ENCODE data around the gene PHB1. TPM values are rescaled to one million over a fixed set of nuclear protein-coding genes. Genes with fewer than 3 reads are reported as not detected.

PHB1 gene
- total and polyA plus RNA-seq, 5 experiments from 2014 or later = 61.8 to 196 (median 156) TPM

GRCh38 chr17:49364119-49364518 is 50.6 kb downstream of the PHB1 start:
- peaks cover 0 to 3% (median 0%) of the 10 kb centered on the region in 3 donors for H3K36me3 Mint-ChIP-seq
- H3K27me3 Mint-ChIP-seq = peaks cover 0 to 3% (median 0%) of the 10 kb centered on the region in 5 donors
- peak overlapping the region in 1 of 10 donors; percentile 62 for H3K4me3 Mint-ChIP-seq
- ATAC-seq (no peak), DNase-seq (no peak)
- H3K27ac Mint-ChIP-seq = no peak overlapping the region
- H3K9me3 Mint-ChIP-seq = no peaks in the 10 kb centered on the region
- H3K4me1 Mint-ChIP-seq = peaks cover 18 to 53% (median 50%) of the 10 kb centered on the region in 4 donors
- POLR2A ChIA-PET = no interaction called here

GRCh38 chr17:49363251-49363650 is 51.4 kb downstream of the PHB1 start:
- peak overlapping the region in 7 of 10 donors; percentile 8 to 97 (median 85) for H3K4me3 Mint-ChIP-seq
- H3K36me3 Mint-ChIP-seq = peaks cover 0 to 3% (median 0%) of the 10 kb centered on the region in 3 donors
- ATAC-seq (no peak), DNase-seq (no peak)
- H3K4me1 Mint-ChIP-seq = peaks cover 24 to 57% (median 55%) of the 10 kb centered on the region in 4 donors
- POLR2A ChIA-PET = interaction anchor here (1.0 to 1.7 kb wide), 6 partner anchors 27 to 731 kb away, joined by 3 to 7 read pairs (median 4); partner anchors contain the start of gene PDK2
- peaks cover 0 to 3% (median 0%) of the 10 kb centered on the region in 5 donors for H3K27me3 Mint-ChIP-seq
- H3K27ac Mint-ChIP-seq = peak overlapping the region in 7 of 10 donors; percentile 3 to 97 (median 86)
- no peaks in the 10 kb centered on the region for H3K9me3 Mint-ChIP-seq

DNA sequence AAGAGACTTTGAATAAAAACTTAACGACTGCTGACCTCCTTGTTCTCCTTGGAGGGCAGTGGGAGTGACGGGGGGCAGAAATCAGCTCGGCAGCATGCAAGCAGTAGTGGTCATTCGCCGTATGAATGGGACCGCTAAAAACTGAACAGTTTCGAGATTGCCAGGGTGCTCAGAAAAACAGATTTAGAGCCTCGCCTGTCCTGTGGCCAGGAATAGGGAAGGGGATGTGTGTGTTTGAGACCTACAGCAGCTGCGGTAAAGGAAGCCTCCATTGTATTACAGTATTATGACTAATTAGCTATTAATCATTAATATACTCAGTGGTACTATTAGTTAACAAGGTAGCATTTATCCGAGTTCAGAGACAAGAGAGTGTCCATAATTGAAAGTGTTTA is 52.0 kb downstream of the PHB1 start:
- Mint-ChIP-seq H3K27ac (peak overlapping the region; percentile 82 to 97 (median 92)), H3K4me1 (peaks cover 27 to 61% (median 56%) of the 10 kb centered on the region in 4 donors), H3K36me3 (peaks cover 0 to 3% (median 0%) of the 10 kb centered on the region in 3 donors), H3K4me3 (peak overlapping the region; percentile 77 to 97 (median 90)), H3K9me3 (no peaks in the 10 kb centered on the region), H3K27me3 (peaks cover 0 to 3% (median 0%) of the 10 kb centered on the region in 5 donors)
- POLR2A ChIA-PET = interaction anchor here (0.7 to 4.0 kb wide), 11 partner anchors 20 to 732 kb away, joined by 3 to 34 read pairs (median 4); partner anchors contain the start of gene PDK2
- ATAC-seq = no peak
- DNase-seq = no peak

DNA sequence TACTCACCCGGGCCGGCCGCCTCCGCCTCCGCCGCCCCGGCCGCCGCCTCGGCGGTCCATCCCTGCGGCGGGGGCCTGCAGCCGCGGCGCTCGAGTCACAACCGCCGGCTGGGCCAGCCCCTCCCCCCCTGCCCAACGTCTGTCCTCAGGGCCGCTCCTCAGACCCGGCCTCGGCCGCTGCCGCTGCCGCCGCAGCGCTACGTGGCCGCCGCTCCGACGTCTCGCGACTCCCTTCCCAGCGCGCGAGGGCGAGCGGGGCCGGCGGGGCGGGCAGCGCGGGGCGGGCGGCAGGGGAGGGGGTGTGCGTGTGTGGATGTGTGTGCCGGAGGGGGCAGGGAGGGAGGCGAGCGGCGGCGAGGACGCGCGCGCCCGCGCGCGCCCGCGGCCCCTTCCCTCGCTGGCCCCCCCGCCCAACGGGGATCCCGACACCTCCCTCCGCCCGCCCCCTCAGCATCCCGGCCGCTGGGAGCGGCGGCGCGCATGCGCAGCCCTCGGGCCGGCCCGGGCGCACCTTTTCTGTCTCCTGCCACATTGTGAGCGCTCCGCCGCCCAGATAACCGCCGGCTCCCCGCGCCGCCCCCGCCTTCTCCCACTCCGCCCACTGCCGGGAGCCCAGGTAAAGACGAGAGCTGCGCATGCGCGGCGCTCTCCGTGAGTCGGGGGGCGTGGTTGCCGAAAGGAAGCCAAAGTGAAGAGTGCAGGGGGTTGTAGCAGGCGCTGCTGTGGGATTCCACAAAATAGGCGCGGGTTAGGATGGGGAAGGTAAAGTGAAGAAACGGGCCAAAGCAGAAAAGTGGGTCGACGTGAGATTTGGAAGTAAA is 52.6 kb downstream of the PHB1 start, which contains the start of gene ZNF652:
Gene ZNF652, minus strand, starts transcription at position 349 of the 821 bp plus-strand sequence. CDS start 44,525 bp downstream, outside the sequence.
- H3K36me3 Mint-ChIP-seq = no peaks in the 10 kb centered on the region
- peaks cover 29 to 66% (median 58%) of the 10 kb centered on the region in 4 donors for H3K4me1 Mint-ChIP-seq
- H3K27me3 Mint-ChIP-seq = peaks cover 0 to 3% (median 0%) of the 10 kb centered on the region in 5 donors
- peak; percentile 91 to 99 (median 96) for DNase-seq
- H3K27ac Mint-ChIP-seq = peak within 1 kb of the TSS; percentile 93 to 99 (median 98)
- POLR2A ChIA-PET = interaction anchor here (0.7 to 4.1 kb wide), 23 partner anchors 10 to 984 kb away, joined by 3 to 42 read pairs (median 4); partner anchors contain the start of genes KAT7, PDK2, PHB1 and XYLT2
- H3K9me3 Mint-ChIP-seq = no peaks in the 10 kb centered on the region
- ATAC-seq = peak; percentile 63 to 65
- H3K4me3 Mint-ChIP-seq = peak within 1 kb of the TSS; percentile 91 to 99 (median 96)

DNA sequence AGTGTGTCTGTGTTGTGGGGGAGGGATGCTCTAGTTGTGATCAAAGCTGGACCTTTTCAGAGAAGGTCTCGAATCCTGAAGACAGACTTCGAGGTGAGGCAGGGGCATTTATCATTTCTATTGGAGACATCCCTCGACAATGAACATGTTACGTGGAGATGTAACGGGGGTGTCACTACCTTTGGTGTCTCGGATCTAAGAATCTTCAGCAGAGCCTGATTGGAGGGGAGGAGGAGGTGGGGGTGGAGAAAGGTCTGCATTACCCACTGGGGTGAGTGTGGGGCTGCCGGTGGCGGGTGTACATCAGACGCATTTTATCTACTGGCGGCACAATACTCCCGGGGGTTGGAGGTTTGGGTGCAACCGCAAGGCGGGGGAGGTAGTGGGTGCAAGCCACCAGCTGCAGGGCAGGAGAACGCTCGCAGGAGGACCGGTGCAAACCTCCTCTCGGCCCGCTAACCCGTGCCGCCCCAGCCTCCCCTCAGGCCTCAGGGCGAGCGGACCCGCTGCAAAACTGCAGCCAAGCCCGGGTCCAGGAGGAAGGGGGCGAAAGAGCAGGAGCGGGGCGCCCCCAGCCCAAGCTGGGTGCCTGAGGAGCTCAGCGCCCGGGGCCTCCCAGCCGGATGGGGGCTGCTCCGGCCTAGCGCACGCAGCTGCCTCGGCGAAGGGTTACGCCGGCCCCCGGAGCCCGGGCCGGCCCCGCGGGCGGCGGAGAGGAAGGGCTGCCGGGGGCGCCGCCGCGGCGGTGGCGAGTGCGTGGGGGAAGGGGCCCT is 53.4 kb downstream of the PHB1 start:
- POLR2A ChIA-PET = interaction anchor here (0.6 to 4.1 kb wide), 17 partner anchors 9 to 985 kb away, joined by 3 to 42 read pairs (median 4); partner anchors contain the start of genes KAT7, PHB1 and XYLT2
- DNase-seq (peak; percentile 72 to 94 (median 90)), ATAC-seq (peak; percentile 73 to 82)
- H3K4me3 Mint-ChIP-seq = peak overlapping the region; percentile 85 to 99 (median 95)
- H3K36me3 Mint-ChIP-seq = no peaks in the 10 kb centered on the region
- H3K9me3 Mint-ChIP-seq = no peaks in the 10 kb centered on the region
- H3K27ac Mint-ChIP-seq = peak overlapping the region; percentile 54 to 99 (median 98)
- H3K27me3 Mint-ChIP-seq = peaks cover 0 to 3% (median 0%) of the 10 kb centered on the region in 5 donors
- H3K4me1 Mint-ChIP-seq = peaks cover 29 to 73% (median 59%) of the 10 kb centered on the region in 4 donors

DNA sequence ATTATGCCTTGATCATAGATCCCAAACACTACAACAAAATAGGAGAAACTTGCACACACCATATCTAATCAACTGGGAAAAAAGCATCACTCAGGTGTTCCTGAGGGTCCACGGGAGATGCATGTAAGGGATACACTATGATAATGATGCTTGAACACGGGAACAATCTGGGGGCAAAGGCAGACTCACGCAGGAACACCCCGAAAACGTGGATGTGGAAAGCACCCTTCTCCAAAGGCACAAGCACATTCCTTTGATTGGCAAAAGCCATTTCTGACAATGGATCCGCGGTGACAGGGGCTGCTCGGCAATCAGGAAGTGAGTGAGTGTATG is 53.9 kb downstream of the PHB1 start:
- Mint-ChIP-seq H3K4me1 (peaks cover 29 to 75% (median 58%) of the 10 kb centered on the region in 4 donors), H3K27ac (peak overlapping the region; percentile 54 to 99 (median 98)), H3K9me3 (no peaks in the 10 kb centered on the region), H3K27me3 (peaks cover 0 to 3% (median 0%) of the 10 kb centered on the region in 5 donors), H3K36me3 (no peaks in the 10 kb centered on the region), H3K4me3 (peak overlapping the region; percentile 85 to 99 (median 95))
- POLR2A ChIA-PET = interaction anchor here (0.6 to 4.1 kb wide), 11 partner anchors 9 to 457 kb away, joined by 3 to 42 read pairs (median 4); partner anchors contain the start of gene PHB1
- ATAC-seq (no peak), DNase-seq (no peak)

DNA sequence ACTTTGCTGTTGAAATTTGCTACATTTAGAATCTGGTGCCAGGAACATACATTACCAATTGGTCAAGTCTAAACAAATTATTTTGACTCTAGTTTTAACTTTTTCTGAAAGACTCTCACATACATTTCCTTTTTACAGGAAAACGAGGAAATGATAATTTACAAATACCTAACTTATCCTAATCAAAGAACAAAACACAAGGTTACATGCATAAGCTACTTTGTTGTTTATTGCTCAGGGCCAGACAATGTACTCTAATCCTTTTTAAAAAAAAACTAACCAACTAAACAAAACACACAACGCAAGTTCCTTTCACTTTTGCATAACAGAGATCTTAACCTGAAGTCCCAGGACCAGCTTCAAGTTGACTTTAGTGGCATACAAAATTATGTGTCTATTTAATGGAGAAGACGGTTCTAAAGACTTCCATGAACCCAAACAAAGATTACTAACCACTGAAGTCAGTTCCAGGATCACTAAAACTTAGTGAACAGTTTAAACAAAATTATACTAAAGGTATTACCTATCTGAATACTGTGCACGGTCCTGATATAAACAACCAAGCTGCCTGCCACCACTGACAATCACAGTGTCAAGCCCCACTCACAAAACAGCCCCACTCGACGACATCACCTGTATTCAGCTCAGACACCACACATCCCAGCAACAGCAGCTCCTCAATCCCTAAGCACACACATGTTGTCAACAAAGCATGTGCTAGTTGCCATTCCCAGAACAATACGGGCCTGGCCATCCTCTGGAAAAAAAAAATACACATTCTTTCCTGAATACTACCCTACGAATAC is 54.5 kb downstream of the PHB1 start:
- POLR2A ChIA-PET = interaction anchor here (0.6 to 4.1 kb wide), 8 partner anchors 9 to 168 kb away, joined by 3 to 42 read pairs (median 6); partner anchors contain the start of genes ABI3, GNGT2 and PHB1
- DNase-seq = peak in 2 of 10 donors; percentile 22 to 34

GRCh38 chr17:49358641-49359247 is 55.9 kb downstream of the PHB1 start:
- H3K27ac Mint-ChIP-seq = peak overlapping the region; percentile 51 to 99 (median 94)
- POLR2A ChIA-PET = interaction anchor here (0.5 to 4.1 kb wide), 8 partner anchors 9 to 36 kb away, joined by 3 to 42 read pairs (median 4); no protein-coding TSS in a partner anchor
- H3K9me3 Mint-ChIP-seq = no peaks in the 10 kb centered on the region
- H3K4me1 Mint-ChIP-seq = peaks cover 26 to 70% (median 55%) of the 10 kb centered on the region in 4 donors
- no peaks in the 10 kb centered on the region for H3K36me3 Mint-ChIP-seq
- DNase-seq (peak in 4 of 10 donors; percentile 10 to 60 (median 49)), ATAC-seq (no peak)
- H3K4me3 Mint-ChIP-seq = peak overlapping the region; percentile 50 to 99 (median 88)
- H3K27me3 Mint-ChIP-seq = peaks cover 0 to 3% (median 0%) of the 10 kb centered on the region in 5 donors

More for the DNA sequence above, 54.5 kb downstream of the PHB1 start:
- peaks cover 0 to 3% (median 0%) of the 10 kb centered on the region in 5 donors for H3K27me3 Mint-ChIP-seq
- no peak for ATAC-seq
- no peaks in the 10 kb centered on the region for H3K36me3 Mint-ChIP-seq
- peak overlapping the region; percentile 54 to 99 (median 98) for H3K27ac Mint-ChIP-seq
- peak overlapping the region; percentile 85 to 99 (median 95) for H3K4me3 Mint-ChIP-seq
- no peaks in the 10 kb centered on the region for H3K9me3 Mint-ChIP-seq
- H3K4me1 Mint-ChIP-seq = peaks cover 26 to 71% (median 53%) of the 10 kb centered on the region in 4 donors

GRCh38 chr17:49357516-49357915 is 57.2 kb downstream of the PHB1 start:
- POLR2A ChIA-PET = interaction anchor here (1.5 to 2.1 kb wide), 2 partner anchors 11 to 23 kb away, joined by 4 read pairs; no protein-coding TSS in a partner anchor
- H3K9me3 Mint-ChIP-seq = no peaks in the 10 kb centered on the region
- ATAC-seq = no peak
- H3K36me3 Mint-ChIP-seq = no peaks in the 10 kb centered on the region
- peak overlapping the region in 9 of 10 donors; percentile 88 to 99 (median 94) for H3K27ac Mint-ChIP-seq
- H3K4me3 Mint-ChIP-seq = peak overlapping the region in 7 of 10 donors; percentile 49 to 99 (median 95)
- DNase-seq = no peak
- peaks cover 30 to 71% (median 59%) of the 10 kb centered on the region in 4 donors for H3K4me1 Mint-ChIP-seq
- H3K27me3 Mint-ChIP-seq = peaks cover 0 to 3% (median 0%) of the 10 kb centered on the region in 5 donors

DNA sequence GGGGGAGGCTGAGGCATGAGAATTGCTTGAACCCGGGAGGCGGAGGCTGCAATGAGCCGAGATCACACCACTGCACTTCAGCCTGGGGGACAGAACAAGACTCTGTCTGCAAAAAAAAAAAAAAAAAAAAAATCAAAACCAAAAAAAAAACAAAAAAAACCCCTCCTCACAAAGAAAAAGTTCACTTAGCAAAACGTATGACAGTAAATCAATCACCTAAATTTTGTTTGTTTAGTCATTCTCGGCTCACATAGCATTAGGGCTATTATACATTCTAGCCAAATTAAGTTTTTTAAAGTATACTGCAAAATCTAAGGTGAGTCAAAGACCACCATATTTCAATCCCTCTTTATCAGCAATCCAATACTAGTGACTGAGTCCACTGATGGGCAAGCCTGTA is 58.4 kb downstream of the PHB1 start:
- H3K4me1 Mint-ChIP-seq = peaks cover 27 to 78% (median 61%) of the 10 kb centered on the region in 4 donors

More for the DNA sequence above, 58.4 kb downstream of the PHB1 start:
- Mint-ChIP-seq H3K27me3 (no peaks in the 10 kb centered on the region), H3K36me3 (no peaks in the 10 kb centered on the region), H3K9me3 (no peaks in the 10 kb centered on the region), H3K4me3 (no peak overlapping the region), H3K27ac (peak overlapping the region in 6 of 10 donors; percentile 32 to 98 (median 51))
- ATAC-seq (no peak), DNase-seq (no peak)
- POLR2A ChIA-PET = interaction anchor here (0.9 kb wide), 2 partner anchors 9 to 14 kb away, joined by 3 to 4 read pairs; no protein-coding TSS in a partner anchor
